SK-N-MC (cell line): ENCODE results near the gene CRACDL.

Experiments used
- DNase-seq: peaks from one replicate; pipeline ENCODE4 v3.0.0-alpha.2; 2011; ENCODE audit warnings: low read depth, low spot score
- H3K27ac ChIP-seq: fragments of 200-600 bp; sonication (generic); 2 replicates; pipeline ENCODE4 v1.5.1; 2016; ENCODE audit warnings: mixed run types
- H3K36me3 ChIP-seq: fragments of 200-600 bp; sonication (generic); 2 replicates; pipeline ENCODE4 v1.6.1; 2017; ENCODE audit warnings: antibody characterized with exemption, low read length, mixed read lengths; ENCODE audit not compliant: insufficient read depth
- H3K4me3 ChIP-seq: fragments of 200-600 bp; sonication (generic); 2 replicates; pipeline ENCODE4 v1.5.1; 2016
- H3K9ac ChIP-seq: fragments of 200-600 bp; sonication (generic); 2 replicates; pipeline ENCODE4 v1.8.0; 2017; ENCODE audit warnings: mixed run types, mixed read lengths; ENCODE audit not compliant: insufficient read length
- H3K9me3 ChIP-seq: fragments of 200-600 bp; sonication (generic); 2 replicates; pipeline ENCODE4 v1.6.1; 2017; ENCODE audit warnings: low read depth, mild to moderate bottlenecking, antibody characterized with exemption, low read length, moderate library complexity, mixed read lengths
- EZH2 ChIP-seq: fragments of 200-600 bp; sonication (generic); IDR thresholded peaks from one replicate; pipeline ENCODE4 v1.6.1; 2017; ENCODE audit warnings: antibody characterized with exemption
- FOXP2 ChIP-seq: optimal IDR thresholded peaks from 2 replicates; pipeline ENCODE3; 2011; ENCODE audit warnings: mild to moderate bottlenecking, moderate library complexity; ENCODE audit not compliant: insufficient read depth; ENCODE audit errors: extremely low read length, control extremely low read depth
- POLR2AphosphoS5 ChIP-seq: IDR thresholded peaks from 2 replicates; pipeline ENCODE4 v1.6.1; 2012; ENCODE audit warnings: mild to moderate bottlenecking, low read depth, low read length, borderline replicate concordance

Gene CRACDL

GRCh38 chr2:98915751-98916358 lies 20.2 kb downstream of the CRACDL start:
- TF ChIP-seq EZH2 (no peak), POLR2AphosphoS5 (no peak), FOXP2 (no peak)
- no peaks in the 10 kb centered on the region for H3K36me3 ChIP-seq
- DNase-seq: no peak
- H3K27ac ChIP-seq: no peak overlapping the region
- no peak overlapping the region for H3K9ac ChIP-seq
- H3K4me3 ChIP-seq: no peak overlapping the region
- 0 out of 2 replicates have a peak, but pooled peaks cover 5% of the 10 kb centered on the region for H3K9me3 ChIP-seq

DNA sequence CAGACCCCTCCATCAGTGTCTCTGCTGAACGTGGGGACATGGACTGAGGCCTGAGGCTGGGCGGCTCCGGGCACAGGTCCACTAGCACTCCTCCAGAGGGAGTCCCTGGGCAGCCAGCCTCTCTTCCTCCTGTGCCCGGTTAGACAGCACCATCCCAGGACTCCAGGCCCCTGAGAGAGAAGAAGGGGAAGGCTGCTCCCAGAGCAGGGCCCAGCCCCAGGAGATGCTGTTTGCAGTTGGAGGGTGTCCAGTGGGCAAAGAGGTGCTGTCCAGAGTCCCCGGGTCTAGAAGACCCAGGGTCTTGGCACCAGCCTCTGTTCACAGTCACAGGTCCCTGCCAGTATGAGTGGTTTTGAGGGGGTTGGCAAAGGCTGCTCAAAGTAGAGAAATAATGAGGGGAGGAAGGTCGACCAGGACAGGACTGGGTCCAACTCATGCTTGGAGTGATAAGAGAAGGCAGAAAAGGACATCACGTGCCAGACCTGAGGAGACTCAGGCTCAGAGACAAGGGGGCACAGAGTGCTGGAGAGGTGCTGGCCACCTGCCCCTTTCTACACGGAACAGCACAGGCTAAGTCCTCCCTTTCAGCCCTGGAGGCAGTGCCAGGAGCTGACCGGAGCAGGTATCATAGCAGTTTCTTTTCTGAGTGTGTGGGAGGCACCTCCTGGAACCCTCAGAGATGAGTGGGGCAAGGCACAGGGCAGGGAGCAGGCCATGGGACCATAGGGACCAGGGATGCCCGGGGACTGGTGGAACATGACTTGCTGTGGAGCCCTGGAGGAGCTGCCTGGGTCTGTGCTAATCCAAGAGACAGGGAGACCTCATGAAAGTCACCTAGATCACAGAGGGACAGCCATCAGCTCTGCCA lies 21.1 kb downstream of the CRACDL start:
- Histone ChIP-seq H3K4me3 (no peak overlapping the region), H3K9me3 (0 out of 2 replicates have a peak, but pooled peaks cover 5% of the 10 kb centered on the region), H3K9ac (no peak overlapping the region), H3K27ac (no peak overlapping the region), H3K36me3 (no peaks in the 10 kb centered on the region)
- TF ChIP-seq FOXP2: no peak
- no peak for TF ChIP-seq POLR2AphosphoS5
- TF ChIP-seq EZH2: no peak
- DNase-seq: no peak

DNA sequence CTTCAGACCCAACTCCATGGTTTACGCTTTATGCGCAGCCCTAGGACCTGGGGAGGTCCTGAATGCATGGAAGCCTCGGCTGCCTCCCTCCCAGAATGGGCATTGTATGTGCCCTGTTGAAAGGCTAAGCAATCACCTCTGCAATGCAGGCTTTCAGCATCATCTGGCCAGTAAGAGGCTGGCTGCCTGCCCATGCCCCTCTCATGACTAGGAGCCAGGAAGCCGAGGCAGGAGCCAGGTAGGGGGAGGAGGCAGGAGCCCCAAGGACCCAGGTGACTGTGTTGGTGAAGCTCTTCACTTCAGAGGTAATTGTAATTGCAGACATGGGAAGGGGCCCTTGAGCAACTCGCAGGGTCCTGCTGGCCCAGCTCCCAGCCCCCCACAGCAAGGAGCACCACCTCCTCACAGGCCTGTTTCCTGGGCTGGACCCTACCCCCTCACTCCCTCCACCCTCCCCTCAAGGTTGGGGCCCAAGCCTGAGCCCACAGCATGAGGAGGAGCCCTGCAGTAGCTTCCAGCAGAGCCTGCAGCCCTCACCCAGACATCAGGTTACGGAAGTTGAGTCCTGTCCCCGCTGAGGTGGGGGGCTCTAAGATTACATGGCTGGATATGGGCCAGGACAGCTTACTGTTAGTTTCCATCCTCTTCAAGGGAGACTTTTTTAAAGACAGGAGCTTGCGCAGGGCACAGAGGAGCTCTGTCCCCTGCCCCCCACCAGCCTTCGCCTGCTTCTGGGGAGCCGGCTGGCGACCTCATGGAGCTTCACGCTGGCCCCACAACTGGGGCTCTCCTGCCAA lies 21.9 kb downstream of the CRACDL start:
- Histone ChIP-seq H3K36me3 (no peaks in the 10 kb centered on the region), H3K9ac (no peak overlapping the region), H3K27ac (no peak overlapping the region), H3K9me3 (0 out of 2 replicates have a peak, but pooled peaks cover 2% of the 10 kb centered on the region), H3K4me3 (no peak overlapping the region)
- no peak for DNase-seq
- TF ChIP-seq FOXP2 (no peak), EZH2 (no peak), POLR2AphosphoS5 (no peak)

DNA sequence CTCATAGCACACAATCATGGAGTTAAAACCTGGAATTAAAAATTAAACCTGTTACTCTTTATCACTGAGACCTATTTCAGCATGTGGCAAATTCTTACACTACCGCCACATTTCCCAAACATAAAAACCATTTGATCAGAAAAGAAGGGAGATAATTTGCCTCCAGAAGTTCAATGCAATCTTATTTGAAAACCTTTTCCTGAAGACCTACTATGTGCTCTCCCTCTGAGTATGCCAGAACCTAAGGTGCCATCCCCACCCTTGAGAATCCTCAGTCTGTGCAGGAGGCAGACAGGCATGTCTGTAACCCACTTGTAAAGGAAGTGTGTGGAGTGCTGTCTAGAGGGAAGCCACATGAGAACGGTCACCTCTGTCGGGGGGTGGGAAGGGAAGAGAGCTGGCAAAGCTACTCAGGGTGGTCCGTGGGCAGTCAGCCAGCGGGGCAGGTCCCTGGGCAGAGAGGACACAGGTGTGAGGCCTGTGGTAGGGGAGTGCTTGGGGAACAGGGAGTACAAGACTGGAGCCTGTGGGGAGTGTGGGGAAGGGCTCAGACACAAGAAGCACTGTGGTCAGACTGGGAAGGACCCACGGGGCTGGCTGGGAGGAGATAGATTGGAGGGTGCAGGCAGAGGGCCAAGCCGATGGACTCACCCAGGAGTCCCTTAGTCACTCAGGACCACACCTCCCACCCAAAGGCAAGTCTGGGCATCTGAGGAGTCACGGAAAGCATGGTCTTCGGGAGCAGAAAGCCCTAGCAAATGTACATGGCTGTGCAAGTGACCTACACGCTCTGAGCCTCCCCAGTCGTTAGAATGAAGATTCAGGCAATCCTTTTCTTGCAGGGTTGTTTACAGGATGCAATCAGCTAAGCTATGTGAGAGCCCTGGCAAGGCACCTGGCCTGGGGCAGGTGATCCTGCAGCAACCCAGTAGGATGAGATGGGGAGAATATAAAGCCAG lies 22.8 kb downstream of the CRACDL start:
- Histone ChIP-seq H3K9me3 (no peaks in the 10 kb centered on the region), H3K4me3 (no peak overlapping the region), H3K9ac (no peak overlapping the region), H3K27ac (no peak overlapping the region), H3K36me3 (no peaks in the 10 kb centered on the region)
- DNase-seq: no peak
- TF ChIP-seq POLR2AphosphoS5 (no peak), EZH2 (no peak), FOXP2 (no peak)

DNA sequence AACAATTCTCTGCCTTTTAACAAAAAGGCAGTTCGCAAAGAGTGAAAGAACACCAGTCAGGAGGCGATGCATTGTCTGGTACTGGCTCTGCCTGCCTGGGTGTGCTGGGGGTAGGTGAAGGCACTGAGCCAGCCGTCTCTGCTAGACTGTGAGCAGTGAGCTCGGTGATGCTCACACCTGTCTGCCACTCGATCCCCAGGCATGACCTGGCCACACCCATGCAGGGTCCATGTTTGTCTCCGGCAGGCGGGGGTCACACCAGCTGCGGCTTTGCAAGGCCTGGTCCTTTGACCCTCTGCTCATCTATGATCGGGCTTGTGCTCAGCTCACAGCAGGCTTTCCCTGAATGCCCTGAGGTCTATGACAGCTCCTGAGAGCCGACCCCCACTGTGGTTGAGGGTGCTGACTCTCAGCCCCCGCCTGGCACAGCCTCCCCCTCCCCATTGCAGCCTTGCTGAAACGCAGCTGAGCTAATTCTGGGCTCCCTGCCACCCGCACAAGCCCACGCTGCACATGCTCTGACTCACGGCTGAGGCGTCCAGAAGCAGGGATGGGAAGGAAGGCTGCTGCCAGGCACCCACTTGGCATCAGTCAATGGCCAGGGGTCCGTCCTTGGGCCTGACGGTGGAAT lies 23.7 kb downstream of the CRACDL start:
- TF ChIP-seq EZH2 (no peak), POLR2AphosphoS5 (no peak), FOXP2 (no peak)
- no peak overlapping the region for H3K4me3 ChIP-seq
- no peaks in the 10 kb centered on the region for H3K36me3 ChIP-seq
- H3K27ac ChIP-seq: no peak overlapping the region
- no peak overlapping the region for H3K9ac ChIP-seq
- no peaks in the 10 kb centered on the region for H3K9me3 ChIP-seq
- DNase-seq: no peak

- no peaks in the 10 kb centered on the region for H3K9me3 ChIP-seq
- H3K9ac ChIP-seq: no peak overlapping the region
- no peaks in the 10 kb centered on the region for H3K36me3 ChIP-seq
- DNase-seq: no peak
- no peak overlapping the region for H3K4me3 ChIP-seq
- TF ChIP-seq EZH2 (no peak), POLR2AphosphoS5 (no peak), FOXP2 (no peak)
- no peak overlapping the region for H3K27ac ChIP-seq
These were observed 24.5 kb downstream of the CRACDL start for GRCh38 chr2:98911376-98912154.

DNA sequence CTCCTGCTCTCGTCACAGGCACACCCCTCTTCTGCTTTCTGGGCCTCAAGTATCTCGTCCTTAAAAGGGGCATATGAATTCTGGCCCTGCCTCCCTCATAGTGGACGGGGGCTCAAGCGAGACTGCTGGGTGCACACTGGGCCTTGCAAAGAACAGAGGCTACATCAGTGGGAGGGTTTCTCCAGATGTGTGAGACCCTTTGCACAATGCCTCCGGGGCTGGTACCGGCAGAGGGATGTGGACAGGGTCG lies 25.0 kb downstream of the CRACDL start:
- TF ChIP-seq EZH2: no peak
- Histone ChIP-seq H3K4me3 (no peak overlapping the region), H3K9ac (no peak overlapping the region), H3K9me3 (no peaks in the 10 kb centered on the region), H3K36me3 (no peaks in the 10 kb centered on the region), H3K27ac (no peak overlapping the region)
- DNase-seq: no peak
